Dendritic cell treated with granulocyte-macrophage colony-stimulating factor and Interleukin-4, amounts not matched to agents 40 ng/mL and 50 ng/mL, for 4 days (primary cell): Measurements from ENCODE around the gene MAP7D2.

ENCODE experiments used
- H3K27ac Mint-ChIP-seq: one replicate; pipeline ENCODE4 v1.8.0; 2022; ENCODE audit warnings: mild to moderate bottlenecking, mixed read lengths
- H3K27me3 Mint-ChIP-seq: one replicate; pipeline ENCODE4 v1.8.0; 2022; ENCODE audit warnings: mild to moderate bottlenecking, mixed read lengths
- H3K36me3 Mint-ChIP-seq: one replicate; pipeline ENCODE4 v1.8.0; 2022; ENCODE audit warnings: low read depth, mixed read lengths
- H3K4me1 Mint-ChIP-seq: one replicate; pipeline ENCODE4 v1.8.0; 2022; ENCODE audit warnings: low read depth, mixed read lengths
- H3K4me3 Mint-ChIP-seq: one replicate; pipeline ENCODE4 v1.8.0; 2022; ENCODE audit warnings: mild to moderate bottlenecking, moderate library complexity, mixed read lengths
- H3K9me3 Mint-ChIP-seq: one replicate; pipeline ENCODE4 v1.8.0; 2022; ENCODE audit warnings: mixed read lengths
- intact Hi-C: fragments of 100-400 bp; cut with micrococcal nuclease; formaldehyde crosslinking; loops from one replicate; pipeline ENCODE4 v1.15.0; 2022

MAP7D2 gene

DNA sequence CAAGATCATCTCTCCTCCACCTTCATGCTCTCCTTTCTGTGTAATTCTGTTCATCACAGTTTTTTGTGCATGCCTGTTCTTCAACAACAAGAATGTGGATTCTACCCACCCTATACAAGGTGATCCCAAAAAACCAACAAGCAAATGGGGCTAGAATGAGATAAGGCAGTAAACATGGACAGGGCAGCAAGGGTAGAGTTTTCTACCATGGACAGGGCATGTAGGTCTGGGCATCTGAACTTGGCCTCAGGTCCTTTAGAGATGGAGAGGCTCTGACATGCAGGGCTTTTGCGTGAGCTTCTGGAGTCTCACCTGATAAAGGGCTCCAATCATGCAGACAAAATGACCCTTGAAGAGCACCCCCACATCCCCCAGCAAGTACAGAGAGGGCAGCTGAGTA, 36.4 kb downstream of the MAP7D2 start:
- Mint-ChIP-seq H3K27ac (no peak overlapping the region), H3K4me1 (peaks cover 3% of the 10 kb centered on the region), H3K27me3 (no peaks in the 10 kb centered on the region), H3K9me3 (no peaks in the 10 kb centered on the region), H3K4me3 (no peak overlapping the region), H3K36me3 (no peaks in the 10 kb centered on the region)
- intact Hi-C loops: no loop called here

DNA sequence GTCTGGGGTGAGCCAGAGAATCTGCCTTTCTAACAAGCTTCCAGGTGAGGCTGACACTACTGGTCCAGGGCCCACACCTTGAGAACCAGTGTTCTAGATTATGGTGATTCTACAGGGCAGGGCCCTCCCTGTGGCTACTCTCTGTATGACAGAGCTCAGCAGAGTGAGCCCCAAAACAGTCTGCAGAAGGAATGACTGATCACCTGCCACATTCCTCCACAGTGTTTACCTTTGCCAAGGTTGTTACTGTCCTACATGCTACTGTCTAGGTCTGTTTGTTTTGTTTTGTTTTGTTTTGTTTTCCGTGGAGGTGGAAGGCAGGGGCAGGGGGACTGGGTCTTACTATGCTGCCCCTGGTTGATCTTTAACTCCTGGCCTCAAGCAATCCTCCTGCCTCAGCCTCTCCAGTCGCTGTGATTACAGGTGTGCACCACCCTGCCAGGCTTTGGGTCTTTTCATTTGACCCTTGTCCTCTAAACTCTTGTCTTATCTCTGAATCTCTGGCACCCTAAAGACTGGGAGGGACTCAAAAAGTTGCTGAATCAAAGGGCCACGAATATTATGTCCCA, 45.1 kb downstream of the MAP7D2 start:
- Mint-ChIP-seq H3K9me3 (no peaks in the 10 kb centered on the region), H3K27me3 (no peaks in the 10 kb centered on the region), H3K4me3 (no peak overlapping the region), H3K4me1 (peaks cover 18% of the 10 kb centered on the region), H3K27ac (no peak overlapping the region), H3K36me3 (no peaks in the 10 kb centered on the region)
- intact Hi-C loops: no loop called here

DNA sequence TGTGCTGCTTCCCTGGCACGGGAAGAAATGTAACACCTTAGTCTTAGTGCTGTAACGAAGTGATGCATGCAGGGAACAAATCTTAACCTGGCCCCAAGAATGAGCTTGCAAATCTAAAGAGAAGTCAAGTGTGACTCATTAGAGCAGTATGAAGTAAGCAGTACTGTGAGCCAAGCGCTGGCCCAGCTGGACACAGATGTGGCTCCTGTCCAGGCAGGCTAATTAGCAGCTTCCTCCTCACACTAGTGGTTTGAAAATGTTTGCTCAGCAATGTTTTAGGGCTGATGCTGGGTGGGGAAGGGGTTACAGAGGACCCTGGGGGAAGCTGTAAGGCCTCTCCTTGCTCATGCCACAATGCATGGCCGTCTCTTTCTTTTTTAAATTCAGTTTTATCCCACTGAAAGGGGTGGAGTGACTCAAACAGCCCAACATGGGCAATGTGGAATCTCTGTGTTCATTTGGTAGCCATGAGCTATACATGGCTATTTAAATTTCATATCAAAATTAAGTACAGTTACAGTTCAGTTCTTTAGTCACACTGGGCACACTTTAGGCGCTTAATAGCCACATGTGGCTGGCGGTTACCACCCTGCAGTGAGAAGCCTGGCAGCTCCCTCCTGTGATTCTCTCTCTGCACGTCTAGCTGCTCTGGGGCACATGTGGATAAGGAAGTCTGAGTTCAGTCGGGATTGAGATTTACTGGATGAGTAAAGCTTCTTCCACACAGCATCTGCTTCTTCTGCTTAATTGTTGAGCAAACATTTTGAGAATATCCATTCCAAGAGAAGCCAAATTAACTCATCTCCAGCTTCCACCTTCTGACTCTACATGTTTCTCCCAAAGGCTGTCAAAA, 48.8 kb downstream of the MAP7D2 start:
- Mint-ChIP-seq H3K36me3 (no peaks in the 10 kb centered on the region), H3K27me3 (no peaks in the 10 kb centered on the region), H3K27ac (peak overlapping the region; percentile 64), H3K9me3 (no peaks in the 10 kb centered on the region), H3K4me1 (peaks cover 15% of the 10 kb centered on the region), H3K4me3 (no peak overlapping the region)
- intact Hi-C loops: no loop called here

GRCh38 chrX:20066968-20067708, 49.6 kb downstream of the MAP7D2 start:
- Mint-ChIP-seq H3K27ac (no peak overlapping the region), H3K9me3 (no peaks in the 10 kb centered on the region), H3K4me1 (peaks cover 10% of the 10 kb centered on the region), H3K27me3 (no peaks in the 10 kb centered on the region), H3K36me3 (no peaks in the 10 kb centered on the region), H3K4me3 (no peak overlapping the region)
- intact Hi-C loops: no loop called here

GRCh38 chrX:20063716-20064351, 52.9 kb downstream of the MAP7D2 start:
- Mint-ChIP-seq H3K9me3 (no peaks in the 10 kb centered on the region), H3K36me3 (no peaks in the 10 kb centered on the region), H3K27ac (no peak overlapping the region), H3K27me3 (no peaks in the 10 kb centered on the region), H3K4me3 (no peak overlapping the region), H3K4me1 (peaks cover 18% of the 10 kb centered on the region)
- intact Hi-C loops: no loop called here

DNA sequence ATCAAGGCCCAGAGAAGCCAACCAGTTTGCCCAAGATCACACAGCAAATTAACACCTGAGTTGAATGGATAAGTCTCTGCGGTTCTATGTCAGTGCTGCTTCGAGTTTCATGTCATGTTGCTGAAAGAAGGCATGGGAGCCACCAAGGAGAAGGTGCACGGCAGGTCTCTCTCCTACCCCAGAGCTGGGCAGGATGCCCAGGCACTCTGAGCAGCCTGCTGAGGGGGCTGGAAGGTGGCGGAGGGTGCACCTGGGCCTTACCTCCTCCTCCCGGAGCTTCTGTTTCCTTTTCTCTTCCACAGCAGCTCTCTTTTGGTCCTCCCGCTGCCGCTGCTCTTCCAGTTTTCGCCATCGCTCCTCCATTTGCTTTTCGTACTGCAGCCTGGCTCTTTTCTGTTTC, 53.6 kb downstream of the MAP7D2 start:
- H3K9me3 Mint-ChIP-seq: no peaks in the 10 kb centered on the region

DNA sequence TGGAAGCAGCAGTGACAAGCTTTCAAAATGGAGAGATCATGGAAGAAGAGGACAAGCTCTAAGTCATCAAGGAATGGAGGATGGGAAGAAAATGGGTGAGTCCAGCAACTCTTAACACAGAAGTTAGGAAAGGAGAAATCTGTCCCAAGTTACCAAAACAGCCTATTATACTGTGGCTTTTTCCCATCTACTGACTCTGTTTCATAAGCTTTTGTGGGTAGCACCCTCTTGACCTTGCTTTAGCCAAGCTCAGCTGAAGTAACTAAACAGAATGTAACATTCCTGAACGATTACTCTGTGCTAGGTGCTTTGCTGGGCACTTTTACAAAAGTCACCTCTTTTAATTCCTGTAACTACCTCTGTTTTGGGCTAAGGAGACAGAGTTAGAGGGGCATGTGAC, 54.9 kb downstream of the MAP7D2 start:
- H3K27ac Mint-ChIP-seq: no peak overlapping the region
- intact Hi-C loops: no loop called here
- no peaks in the 10 kb centered on the region for H3K36me3 Mint-ChIP-seq
- H3K4me1 Mint-ChIP-seq: peaks cover 14% of the 10 kb centered on the region
- no peaks in the 10 kb centered on the region for H3K9me3 Mint-ChIP-seq
- no peaks in the 10 kb centered on the region for H3K27me3 Mint-ChIP-seq
- no peak overlapping the region for H3K4me3 Mint-ChIP-seq

More for the DNA sequence above, 53.6 kb downstream of the MAP7D2 start:
- intact Hi-C loops: no loop called here
- Mint-ChIP-seq H3K4me3 (no peak overlapping the region), H3K4me1 (peaks cover 18% of the 10 kb centered on the region), H3K36me3 (no peaks in the 10 kb centered on the region), H3K27ac (no peak overlapping the region), H3K27me3 (no peaks in the 10 kb centered on the region)

DNA sequence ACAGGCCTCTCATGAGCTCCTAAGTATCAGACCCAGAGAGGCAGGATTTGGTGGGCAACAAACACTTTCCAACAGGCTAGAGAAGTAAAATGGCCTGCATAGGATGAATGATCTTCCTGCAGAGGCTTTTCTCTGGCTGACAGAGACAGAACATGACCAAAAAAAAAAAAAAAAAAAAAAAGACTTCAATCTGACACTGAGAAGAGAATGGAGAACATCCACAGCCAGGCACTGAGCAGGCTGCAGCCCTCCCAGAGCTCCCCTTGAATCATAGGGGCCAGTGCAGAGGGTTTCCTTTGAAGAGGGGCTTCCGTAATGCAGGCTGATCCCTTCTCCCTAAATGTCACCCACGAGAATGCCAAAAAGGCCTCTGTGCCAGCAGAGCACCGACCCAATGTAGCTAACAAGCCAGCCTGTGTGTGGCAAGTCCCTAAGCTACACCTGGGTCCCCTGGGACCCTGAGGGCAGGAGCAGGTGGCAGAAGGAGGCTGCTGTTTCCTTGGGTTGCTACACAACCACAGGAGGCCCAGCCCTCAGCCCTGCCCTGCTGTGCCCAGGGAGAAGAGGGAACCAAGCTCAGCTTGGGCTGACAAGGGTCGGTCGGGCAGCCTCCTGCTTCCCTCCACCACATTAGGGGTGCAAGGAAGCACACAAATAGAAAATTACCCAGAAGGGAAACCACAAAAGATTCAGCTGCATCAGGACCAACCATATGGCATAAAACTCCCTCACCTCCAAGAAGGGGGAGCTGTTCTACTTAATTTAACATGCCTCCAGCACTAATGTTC, 55.6 kb downstream of the MAP7D2 start:
- no peak overlapping the region for H3K27ac Mint-ChIP-seq
- no peaks in the 10 kb centered on the region for H3K27me3 Mint-ChIP-seq
- H3K4me3 Mint-ChIP-seq: no peak overlapping the region
- intact Hi-C loops: no loop called here
- no peaks in the 10 kb centered on the region for H3K9me3 Mint-ChIP-seq
- peaks cover 9% of the 10 kb centered on the region for H3K4me1 Mint-ChIP-seq
- no peaks in the 10 kb centered on the region for H3K36me3 Mint-ChIP-seq

GRCh38 chrX:20059467-20060128, 57.1 kb downstream of the MAP7D2 start:
- intact Hi-C loops: no loop called here
- Mint-ChIP-seq H3K27ac (no peak overlapping the region), H3K9me3 (no peaks in the 10 kb centered on the region), H3K4me1 (peaks cover 9% of the 10 kb centered on the region), H3K27me3 (no peaks in the 10 kb centered on the region), H3K36me3 (no peaks in the 10 kb centered on the region), H3K4me3 (no peak overlapping the region)

- H3K27ac Mint-ChIP-seq: no peak overlapping the region
- H3K4me3 Mint-ChIP-seq: no peak overlapping the region
- no peaks in the 10 kb centered on the region for H3K27me3 Mint-ChIP-seq
- peaks cover 9% of the 10 kb centered on the region for H3K4me1 Mint-ChIP-seq
- no peaks in the 10 kb centered on the region for H3K36me3 Mint-ChIP-seq
- intact Hi-C loops: no loop called here
- no peaks in the 10 kb centered on the region for H3K9me3 Mint-ChIP-seq
These were observed 59.2 kb downstream of the MAP7D2 start for GRCh38 chrX:20057479-20057878.

- no peaks in the 10 kb centered on the region for H3K9me3 Mint-ChIP-seq
- intact Hi-C loops: no loop called here
- no peak overlapping the region for H3K4me3 Mint-ChIP-seq
- H3K4me1 Mint-ChIP-seq: peaks cover 9% of the 10 kb centered on the region
- H3K36me3 Mint-ChIP-seq: no peaks in the 10 kb centered on the region
- H3K27me3 Mint-ChIP-seq: no peaks in the 10 kb centered on the region
- no peak overlapping the region for H3K27ac Mint-ChIP-seq
These were observed 60.0 kb downstream of the MAP7D2 start for GRCh38 chrX:20056704-20057103.

GRCh38 chrX:20053537-20053936, 63.2 kb downstream of the MAP7D2 start:
- Mint-ChIP-seq H3K27ac (no peak overlapping the region), H3K9me3 (no peaks in the 10 kb centered on the region), H3K4me3 (no peak overlapping the region), H3K27me3 (no peaks in the 10 kb centered on the region), H3K36me3 (no peaks in the 10 kb centered on the region), H3K4me1 (no peaks in the 10 kb centered on the region)
- intact Hi-C loops: no loop called here

GRCh38 chrX:20046864-20047263, 69.8 kb downstream of the MAP7D2 start:
- no peaks in the 10 kb centered on the region for H3K9me3 Mint-ChIP-seq
- no peaks in the 10 kb centered on the region for H3K27me3 Mint-ChIP-seq
- intact Hi-C loops: no loop called here
- H3K4me1 Mint-ChIP-seq: no peaks in the 10 kb centered on the region
- no peaks in the 10 kb centered on the region for H3K36me3 Mint-ChIP-seq
- H3K27ac Mint-ChIP-seq: no peak overlapping the region
- no peak overlapping the region for H3K4me3 Mint-ChIP-seq
